Right lobe of liver (tissue), 4 donors: ENCODE results near the gene MICU2.

ENCODE experiments used
- POLR2A ChIP-seq: fragments of 450-650 bp; IDR thresholded peaks from one replicate; pipeline ENCODE4 v1.6.1; 2017; ENCODE audit warnings: antibody characterized with exemption, mild to moderate bottlenecking
- TF ChIP-seq, protein P1 (sequence below), 4 donors: fragments of 200-600 bp in 3 of 4; fragments of 450-650 bp in 1 of 4; IDR thresholded peaks; one replicate each; pipeline versions ENCODE4 v1.5.1 to v1.8.0; 2016 to 2022; ENCODE audit warnings: antibody characterized with exemption in 4 of 4, mild to moderate bottlenecking in 2 of 4
- donor health status: DM: no; HTN: no; CAD: no.
- donor health status: DM: no; HTN: no; CAD: no.
- donor health status: DM: no; HTN: yes; CAD: no.

DNA sequence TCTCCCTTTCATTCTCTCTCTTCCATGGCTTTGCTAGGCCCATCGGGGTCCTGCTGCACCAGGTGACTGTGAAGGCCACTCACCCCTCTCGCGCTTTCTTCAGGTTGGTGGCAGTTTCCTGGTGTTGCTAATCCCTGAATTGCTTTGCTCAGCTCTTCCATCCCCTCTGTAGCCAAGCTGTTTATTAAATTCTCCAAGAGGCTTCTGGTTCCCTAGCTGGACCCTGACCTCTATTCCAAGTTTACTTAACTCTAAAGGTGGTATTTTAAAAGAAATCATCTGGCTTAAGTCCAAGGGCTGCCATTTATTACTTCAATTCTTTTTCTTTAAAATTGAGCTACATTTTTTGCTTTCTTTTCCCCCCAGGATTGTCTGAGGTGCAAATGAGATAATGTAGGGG lies 32.7 kb upstream of the MICU2 start:
- TF ChIP-seq, protein P1, sequence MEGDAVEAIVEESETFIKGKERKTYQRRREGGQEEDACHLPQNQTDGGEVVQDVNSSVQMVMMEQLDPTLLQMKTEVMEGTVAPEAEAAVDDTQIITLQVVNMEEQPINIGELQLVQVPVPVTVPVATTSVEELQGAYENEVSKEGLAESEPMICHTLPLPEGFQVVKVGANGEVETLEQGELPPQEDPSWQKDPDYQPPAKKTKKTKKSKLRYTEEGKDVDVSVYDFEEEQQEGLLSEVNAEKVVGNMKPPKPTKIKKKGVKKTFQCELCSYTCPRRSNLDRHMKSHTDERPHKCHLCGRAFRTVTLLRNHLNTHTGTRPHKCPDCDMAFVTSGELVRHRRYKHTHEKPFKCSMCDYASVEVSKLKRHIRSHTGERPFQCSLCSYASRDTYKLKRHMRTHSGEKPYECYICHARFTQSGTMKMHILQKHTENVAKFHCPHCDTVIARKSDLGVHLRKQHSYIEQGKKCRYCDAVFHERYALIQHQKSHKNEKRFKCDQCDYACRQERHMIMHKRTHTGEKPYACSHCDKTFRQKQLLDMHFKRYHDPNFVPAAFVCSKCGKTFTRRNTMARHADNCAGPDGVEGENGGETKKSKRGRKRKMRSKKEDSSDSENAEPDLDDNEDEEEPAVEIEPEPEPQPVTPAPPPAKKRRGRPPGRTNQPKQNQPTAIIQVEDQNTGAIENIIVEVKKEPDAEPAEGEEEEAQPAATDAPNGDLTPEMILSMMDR (IDR thresholded peaks at IDR 0.05) = no peak
- no peak for TF ChIP-seq POLR2A
